ES-I3 (cell line): ENCODE results near the gene ARSJ.
"Not testable (repeated sequence)": the region's sequence is repeated elsewhere in the genome, so short reads cannot be mapped to it uniquely, and the experiment has no call there.

Experiments
- H3K36me3 ChIP-seq: 2 replicates; pipeline ENCODE4 v1.6.1; 2013; ENCODE audit warnings: mild to moderate bottlenecking, low read length, control low read depth, moderate library complexity; ENCODE audit not compliant: insufficient read depth
- H3K4me1 ChIP-seq: 2 replicates; pipeline ENCODE4 v1.6.1; 2013; ENCODE audit warnings: mild to moderate bottlenecking, control low read depth, low read length; ENCODE audit not compliant: insufficient read depth
- H3K9ac ChIP-seq: 2 replicates; pipeline ENCODE4 v1.6.1; 2013; ENCODE audit warnings: low read depth, mild to moderate bottlenecking, low read length, moderate library complexity
- H3K9me3 ChIP-seq: 2 replicates; pipeline ENCODE4 v1.6.1; 2013; ENCODE audit warnings: mild to moderate bottlenecking, low read length, moderate library complexity; ENCODE audit not compliant: control insufficient read depth, insufficient read depth

Gene ARSJ

GRCh38 chr4:114004483-114005226, 25.2 kb upstream of the ARSJ start:
- H3K9ac ChIP-seq, H3K36me3 ChIP-seq, H3K9me3 ChIP-seq: not testable (repeated sequence)
- H3K4me1 ChIP-seq: peaks cover 19% of the 10 kb centered on the region

DNA sequence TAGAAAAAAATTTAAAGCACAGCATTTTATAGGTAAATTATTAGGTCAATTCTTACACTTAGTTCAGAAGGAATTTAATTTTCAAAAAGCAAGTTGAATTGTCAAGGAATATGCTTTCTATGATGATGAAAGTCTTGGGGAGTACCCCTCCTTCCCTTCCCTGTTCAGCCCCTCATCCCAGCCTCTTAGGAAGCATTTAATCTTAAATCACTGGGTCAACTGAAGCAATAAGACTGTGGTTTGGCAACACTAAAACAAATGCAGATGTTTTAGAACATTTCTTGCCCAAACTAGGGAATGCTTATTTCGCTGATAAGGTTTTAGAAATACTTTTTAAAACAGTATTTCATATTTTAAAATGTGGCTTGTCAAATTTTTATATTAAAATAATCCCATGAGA, 19.1 kb upstream of the ARSJ start:
- no peaks in the 10 kb centered on the region for H3K9me3 ChIP-seq
- H3K9ac ChIP-seq: no peak overlapping the region
- H3K36me3 ChIP-seq: no peaks in the 10 kb centered on the region
- peaks cover 7% of the 10 kb centered on the region; the same call in 1 of the 2 replicates for H3K4me1 ChIP-seq

GRCh38 chr4:113998079-113998478, 18.6 kb upstream of the ARSJ start:
- no peaks in the 10 kb centered on the region for H3K36me3 ChIP-seq
- no peaks in the 10 kb centered on the region for H3K9me3 ChIP-seq
- peaks cover 7% of the 10 kb centered on the region; the same call in 1 of the 2 replicates for H3K4me1 ChIP-seq
- no peak overlapping the region for H3K9ac ChIP-seq

DNA sequence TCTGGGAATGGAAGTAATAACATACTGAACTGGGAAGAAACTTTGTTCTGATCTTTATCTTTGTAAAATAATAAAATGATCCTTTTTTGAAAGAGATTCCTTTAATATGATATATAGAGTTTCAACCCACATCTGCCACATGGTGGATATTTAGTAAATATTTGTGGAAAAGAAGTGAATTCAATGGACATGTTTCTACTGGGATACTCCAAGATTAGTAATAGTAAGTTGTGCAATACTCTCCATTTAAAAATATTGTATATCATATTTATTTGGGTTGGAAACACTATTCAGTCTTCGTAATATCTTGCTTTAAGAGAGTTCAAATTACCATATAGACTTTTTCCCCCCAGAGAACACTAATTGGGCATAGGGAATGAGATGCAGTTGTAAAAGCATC, 17.8 kb upstream of the ARSJ start:
- Histone ChIP-seq H3K9me3 (no peaks in the 10 kb centered on the region), H3K4me1 (peaks cover 7% of the 10 kb centered on the region; the same call in 1 of the 2 replicates), H3K9ac (no peak overlapping the region), H3K36me3 (no peaks in the 10 kb centered on the region)

DNA sequence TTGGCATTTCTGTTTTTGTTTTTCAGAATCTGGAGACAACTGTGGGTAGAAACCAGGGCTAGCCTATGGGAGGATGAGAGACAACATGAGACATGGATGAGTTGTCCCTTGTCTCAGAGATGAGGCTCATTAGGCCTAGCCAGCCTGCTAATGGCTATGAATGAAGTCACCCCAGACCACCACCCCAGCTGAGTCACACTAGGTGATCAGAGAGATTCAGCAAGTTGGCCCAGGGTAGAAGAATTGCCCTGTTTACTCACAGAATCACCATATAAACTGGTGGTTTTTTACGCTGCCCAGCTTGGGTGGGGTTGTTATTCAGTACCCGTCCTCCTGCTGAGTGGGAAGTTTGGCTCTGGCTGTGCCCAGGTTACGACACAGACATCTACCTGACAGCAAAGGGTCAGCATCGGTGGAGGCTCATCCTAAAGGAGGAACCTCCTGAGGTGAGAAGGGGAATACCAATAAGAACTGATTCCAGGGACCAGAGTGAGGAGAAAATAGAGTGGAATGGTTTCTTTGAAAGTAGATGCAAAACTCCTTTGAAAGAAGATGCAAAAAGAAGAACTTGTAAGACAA, 17.2 kb upstream of the ARSJ start:
- Histone ChIP-seq H3K9me3 (no peaks in the 10 kb centered on the region), H3K36me3 (no peaks in the 10 kb centered on the region), H3K9ac (no peak overlapping the region), H3K4me1 (peaks cover 7% of the 10 kb centered on the region; the same call in 1 of the 2 replicates)

- Histone ChIP-seq H3K9ac (no peak overlapping the region), H3K36me3 (no peaks in the 10 kb centered on the region), H3K4me1 (peaks cover 7% of the 10 kb centered on the region; the same call in 1 of the 2 replicates), H3K9me3 (no peaks in the 10 kb centered on the region)
Measured at GRCh38 chr4:113993887-113994286, 14.4 kb upstream of the ARSJ start.

GRCh38 chr4:113990886-113991285, 11.4 kb upstream of the ARSJ start:
- Histone ChIP-seq H3K9ac (no peak overlapping the region), H3K36me3 (no peaks in the 10 kb centered on the region), H3K4me1 (no peaks in the 10 kb centered on the region), H3K9me3 (no peaks in the 10 kb centered on the region)

GRCh38 chr4:113987382-113987941, 8.0 kb upstream of the ARSJ start:
- Histone ChIP-seq H3K36me3 (no peaks in the 10 kb centered on the region), H3K9me3 (peaks cover 4% of the 10 kb centered on the region; the same call in 1 of the 2 replicates), H3K4me1 (no peaks in the 10 kb centered on the region), H3K9ac (no peak overlapping the region)

GRCh38 chr4:113982181-113982580, 2.7 kb upstream of the ARSJ start:
- Histone ChIP-seq H3K9ac (no peak overlapping the region), H3K9me3 (peaks cover 4% of the 10 kb centered on the region; the same call in 1 of the 2 replicates), H3K4me1 (peaks cover 8% of the 10 kb centered on the region; the same call in 1 of the 2 replicates), H3K36me3 (no peaks in the 10 kb centered on the region)

DNA sequence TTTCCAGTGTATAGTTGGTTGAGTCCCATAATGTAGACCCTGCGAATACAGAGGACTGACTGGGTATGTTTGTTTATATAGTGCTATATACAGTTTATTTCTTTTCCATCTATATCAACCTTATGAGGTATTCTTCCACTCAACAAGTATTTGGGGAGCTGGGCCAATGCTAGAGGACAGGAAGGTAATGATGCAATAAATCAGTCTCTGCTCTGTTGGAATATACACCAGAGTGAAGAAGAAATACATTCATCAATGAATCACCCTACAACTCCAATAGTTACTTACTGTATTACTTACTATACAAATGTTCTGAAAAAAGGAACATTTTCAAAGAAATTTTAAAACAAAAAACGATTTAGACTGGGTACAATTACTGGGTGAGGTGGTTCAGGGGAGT, 2.1 kb upstream of the ARSJ start:
- H3K36me3 ChIP-seq: no peaks in the 10 kb centered on the region
- H3K9ac ChIP-seq: no peak overlapping the region
- peaks cover 11% of the 10 kb centered on the region; the same call in 1 of the 2 replicates for H3K4me1 ChIP-seq
- H3K9me3 ChIP-seq: peaks cover 4% of the 10 kb centered on the region; the same call in 1 of the 2 replicates

DNA sequence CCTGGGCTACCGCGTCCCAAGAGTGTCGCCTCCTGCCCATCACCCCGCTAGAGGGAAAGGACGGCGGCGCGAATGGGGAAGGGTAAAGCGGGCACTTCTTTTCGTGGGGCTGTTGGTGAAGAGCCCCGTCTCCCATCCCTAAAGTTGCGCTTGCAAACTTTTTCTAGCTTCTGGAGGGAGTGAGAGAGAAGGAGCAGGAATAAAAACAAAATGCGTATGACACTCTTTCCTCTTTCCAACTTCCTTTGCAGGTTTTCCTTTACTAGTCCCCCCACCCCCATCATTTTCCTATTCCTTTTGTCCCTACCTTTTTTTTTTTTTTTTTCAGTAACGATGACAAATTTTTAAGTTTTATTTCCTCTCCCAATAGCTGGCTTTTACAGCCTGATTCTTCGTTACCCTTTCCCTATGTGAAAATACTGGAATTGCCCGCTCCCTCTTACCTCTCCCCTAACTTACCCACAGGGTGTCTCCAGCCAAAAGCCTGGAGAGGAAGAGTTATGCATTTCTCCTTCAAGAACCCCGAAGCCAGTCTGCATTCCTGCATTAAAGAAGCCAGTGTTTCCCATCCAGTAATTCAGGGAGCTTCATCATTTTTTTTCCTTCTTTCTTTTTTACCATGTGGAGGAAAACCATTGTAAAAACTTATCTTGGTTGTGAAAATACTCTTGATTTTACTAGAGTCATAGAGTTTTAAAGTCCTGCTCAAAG, 613 bp upstream of the ARSJ start:
- peak overlapping the region; percentile 72 for H3K9ac ChIP-seq
- H3K36me3 ChIP-seq: no peaks in the 10 kb centered on the region
- peaks cover 11% of the 10 kb centered on the region; the same call in 1 of the 2 replicates for H3K4me1 ChIP-seq
- H3K9me3 ChIP-seq: peaks cover 4% of the 10 kb centered on the region; the same call in 1 of the 2 replicates

- Histone ChIP-seq H3K36me3 (no peaks in the 10 kb centered on the region), H3K9ac (peak overlapping the region; percentile 72), H3K4me1 (peaks cover 11% of the 10 kb centered on the region; the same call in 1 of the 2 replicates), H3K9me3 (no peaks in the 10 kb centered on the region)
Measured at GRCh38 chr4:113978561-113979147, 793 bp downstream of the ARSJ start.

DNA sequence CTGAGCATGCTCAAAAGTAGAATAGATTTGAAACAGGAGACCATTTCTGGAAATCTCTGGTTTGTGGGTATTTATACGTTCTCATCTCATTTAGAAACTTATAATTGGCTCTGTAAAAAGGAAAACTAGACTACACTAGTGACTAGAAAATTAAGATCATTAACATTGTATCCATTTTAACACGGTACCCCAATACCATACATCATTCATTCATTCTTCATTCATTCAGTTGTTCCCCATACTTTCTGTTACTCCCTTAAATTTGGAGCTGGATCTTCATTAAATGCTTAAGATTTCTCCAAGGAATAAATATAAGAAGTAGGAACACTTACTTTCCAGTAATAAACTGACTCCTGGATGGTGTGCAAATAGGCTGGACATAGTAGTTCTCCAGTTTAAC, 1.3 kb downstream of the ARSJ start:
- Histone ChIP-seq H3K9ac (peak overlapping the region; percentile 72; the same call in 1 of the 2 replicates), H3K4me1 (peaks cover 11% of the 10 kb centered on the region; the same call in 1 of the 2 replicates), H3K36me3 (no peaks in the 10 kb centered on the region), H3K9me3 (no peaks in the 10 kb centered on the region)

- Histone ChIP-seq H3K4me1 (peaks cover 11% of the 10 kb centered on the region; the same call in 1 of the 2 replicates), H3K9ac (no peak overlapping the region), H3K36me3 (no peaks in the 10 kb centered on the region), H3K9me3 (no peaks in the 10 kb centered on the region)
Measured at GRCh38 chr4:113977526-113977855, 2.0 kb downstream of the ARSJ start.
